Suprapubic skin (tissue), 4 donors: Measurements from ENCODE around the gene TRIM45. TPM values are rescaled to one million over a fixed set of nuclear protein-coding genes. Genes with fewer than 3 reads are reported as not detected.

Source experiments
- total RNA-seq, 4 donors: library from RNA; depleted of rRNA; stranded (reverse); fragments of >200 nt; gene quantifications; one replicate each; pipeline ENCODE4 v1.1.0, GENCODE V29; 2016

Gene TRIM45
- total RNA-seq, 4 donors from 2014 or later, result 2.6 to 10.4 (median 3.8) TPM

Other genes starting within 250 kb of the TRIM45 start
- gene PTGFRN, start 211.8 kb downstream of the TRIM45 start, total RNA-seq, result 10 to 100 TPM; 64.5 to 92.0 (median 83.9) TPM
- gene CD101, start 120.0 kb downstream of the TRIM45 start, total RNA-seq, result 1 to 10 TPM; 1.2 to 5.3 (median 2.8) TPM
- 10 to 100 TPM; 23.7 to 34.8 (median 26.5) TPM for gene TTF2, start 61.4 kb downstream of the TRIM45 start, total RNA-seq
- 1 to 10 TPM; 1.7 to 9.4 (median 3.4) TPM for gene VTCN1, start 89.2 kb upstream of the TRIM45 start, total RNA-seq
- gene MAN1A2, start 245.7 kb upstream of the TRIM45 start, total RNA-seq, result 10 to 100 TPM; 28.9 to 46.2 (median 35.0) TPM